CD4-positive, alpha-beta T cell (primary cell): ENCODE measurements around the gene RAB9A. TPM values are rescaled to one million over a fixed set of nuclear protein-coding genes. Genes with fewer than 3 reads are reported as not detected.

Experiments
- ATAC-seq: fragments of 200-7000 bp; cut with Tn5 transposase; one replicate; pipeline ENCODE4 v1.10.0; 2022; ENCODE audit warnings: mild to moderate bottlenecking; ENCODE audit not compliant: poor library complexity
- CTCF ChIA-PET: fragments of 350-600 bp; sonication (Branson Sonifier 250); formaldehyde crosslinking; loops from one replicate; lab custom pipeline; 2021; ENCODE audit warnings: antibody characterized with exemption, inconsistent platforms; lab: Charles Lee
- POLR2A ChIA-PET: fragments of 350-600 bp; sonication (Branson Sonifier 250); formaldehyde crosslinking; loops from one replicate; lab custom pipeline; 2021; ENCODE audit warnings: antibody characterized with exemption, inconsistent platforms; lab: Charles Lee
- DNase-seq, 14 experiments: peaks; one replicate each; pipeline ENCODE4 v3.0.0-alpha.2; 2013 to 2020; ENCODE audit warnings: mixed read lengths in 2 of 14
- H3K27ac ChIP-seq, 2 donors: one replicate each; pipeline versions ENCODE4 v1.5.1 to v1.7.0; 2013; ENCODE audit warnings: low read length in 2 of 2, low read depth in 1 of 2, mild to moderate bottlenecking in 1 of 2
- H3K27me3 ChIP-seq, 2 experiments: 1 replicate in 1 of 2; 2 replicates in 1 of 2; pipeline versions ENCODE4 v1.6.1 to v1.7.0; 2013; ENCODE audit warnings: low read length in 2 of 2, control low read depth in 1 of 2, mild to moderate bottlenecking in 1 of 2, moderate library complexity in 1 of 2; ENCODE audit not compliant: insufficient read depth in 2 of 2, control insufficient read depth in 1 of 2
- H3K36me3 ChIP-seq: one replicate; pipeline ENCODE4 v1.6.1; 2013; ENCODE audit warnings: low read length, control low read depth; ENCODE audit not compliant: insufficient read depth
- H3K4me1 ChIP-seq: one replicate; pipeline ENCODE4 v1.6.1; 2013; ENCODE audit warnings: low read length, control low read depth; ENCODE audit not compliant: insufficient read depth
- H3K4me3 ChIP-seq: one replicate; pipeline ENCODE4 v1.5.1; 2013; ENCODE audit warnings: mild to moderate bottlenecking, low read length, moderate library complexity
- H3K9me3 ChIP-seq, 2 experiments: 1 replicate in 1 of 2; 2 replicates in 1 of 2; pipeline versions ENCODE4 v1.6.1 to v1.7.0; 2013; ENCODE audit warnings: low read length in 2 of 2, mild to moderate bottlenecking in 2 of 2, control low read depth in 1 of 2, moderate library complexity in 1 of 2; ENCODE audit not compliant: control insufficient read depth in 1 of 2, insufficient read depth in 1 of 2
- H3K27ac Mint-ChIP-seq: one replicate; pipeline ENCODE4 v1.8.0; 2020; ENCODE audit warnings: mixed read lengths
- H3K27me3 Mint-ChIP-seq: one replicate; pipeline ENCODE4 v1.8.0; 2021; ENCODE audit warnings: mixed read lengths
- H3K36me3 Mint-ChIP-seq: one replicate; pipeline ENCODE4 v1.8.0; 2021; ENCODE audit warnings: low read depth, mixed read lengths
- H3K4me1 Mint-ChIP-seq: one replicate; pipeline ENCODE4 v1.8.0; 2021; ENCODE audit warnings: low read depth, mixed read lengths
- H3K4me3 Mint-ChIP-seq: one replicate; pipeline ENCODE4 v1.8.0; 2020; ENCODE audit warnings: mild to moderate bottlenecking, mixed read lengths
- H3K9me3 Mint-ChIP-seq: one replicate; pipeline ENCODE4 v1.8.0; 2020; ENCODE audit warnings: mixed read lengths
- intact Hi-C, 2 experiments: fragments of 100-400 bp; cut with DNase I in 1 of 2; cut with micrococcal nuclease in 1 of 2; formaldehyde crosslinking; loops; one replicate each; pipeline versions ENCODE4 v1.15.1 to v1.9.0; 2023 to 2025; cut with DNase I, micrococcal nuclease
- total RNA-seq, 174 experiments: library from RNA in 2 of 174; stranded (reverse) in 2 of 174; gene quantifications; one replicate each; pipeline ENCODE4 v1.2.3 and lab custom pipeline; 2021 to 2026
- TF ChIP-seq, protein P1 (sequence below): fragments of 200-600 bp; IDR thresholded peaks from one replicate; pipeline ENCODE4 v1.8.0; 2022; ENCODE audit warnings: antibody characterized with exemption, mild to moderate bottlenecking

The RAB9A gene
- total RNA-seq, 2 experiments from 2014 or later, result 21.4 to 25.2 TPM

DNA sequence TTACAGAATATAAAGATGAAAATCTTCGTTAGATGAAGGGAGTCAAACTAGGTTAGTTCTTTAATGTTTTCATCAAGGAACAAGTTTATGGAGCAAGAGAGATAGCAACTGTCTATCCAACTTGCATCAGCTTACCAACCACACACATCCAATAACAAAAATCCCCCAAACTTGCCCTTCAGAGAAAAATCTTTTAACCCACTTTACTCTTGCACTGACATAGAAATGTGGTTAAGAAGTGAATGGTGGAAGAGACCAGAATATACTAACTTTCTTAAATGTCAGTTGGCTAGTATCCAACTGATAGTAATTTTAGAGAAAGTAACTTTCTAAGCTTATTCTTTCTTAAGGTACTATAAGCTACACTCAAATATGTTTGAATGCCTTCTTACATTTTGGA, 1.7 kb upstream of the RAB9A start:
- DNase-seq (no peak), ATAC-seq (no peak)
- Histone ChIP-seq H3K4me1 (peaks cover 20% of the 10 kb centered on the region), H3K36me3 (no peaks in the 10 kb centered on the region), H3K27me3 (no peaks in the 10 kb centered on the region), H3K9me3 (no peaks in the 10 kb centered on the region), H3K27ac (no peak overlapping the region), H3K4me3 (no peak overlapping the region)
- intact Hi-C loops, result no loop called here
- POLR2A ChIA-PET, result interaction anchor here (0.9 to 4.4 kb wide), 5 partner anchors 11 to 54 kb away, joined by 3 to 64 read pairs (median 4); partner anchors contain the start of genes OFD1 and TRAPPC2
- H3K36me3 Mint-ChIP-seq, result peaks cover 5% of the 10 kb centered on the region
- H3K4me3 Mint-ChIP-seq, result peak overlapping the region; percentile 95
- H3K27me3 Mint-ChIP-seq, result no peaks in the 10 kb centered on the region
- peaks cover 38% of the 10 kb centered on the region for H3K4me1 Mint-ChIP-seq
- TF ChIP-seq, protein P1, sequence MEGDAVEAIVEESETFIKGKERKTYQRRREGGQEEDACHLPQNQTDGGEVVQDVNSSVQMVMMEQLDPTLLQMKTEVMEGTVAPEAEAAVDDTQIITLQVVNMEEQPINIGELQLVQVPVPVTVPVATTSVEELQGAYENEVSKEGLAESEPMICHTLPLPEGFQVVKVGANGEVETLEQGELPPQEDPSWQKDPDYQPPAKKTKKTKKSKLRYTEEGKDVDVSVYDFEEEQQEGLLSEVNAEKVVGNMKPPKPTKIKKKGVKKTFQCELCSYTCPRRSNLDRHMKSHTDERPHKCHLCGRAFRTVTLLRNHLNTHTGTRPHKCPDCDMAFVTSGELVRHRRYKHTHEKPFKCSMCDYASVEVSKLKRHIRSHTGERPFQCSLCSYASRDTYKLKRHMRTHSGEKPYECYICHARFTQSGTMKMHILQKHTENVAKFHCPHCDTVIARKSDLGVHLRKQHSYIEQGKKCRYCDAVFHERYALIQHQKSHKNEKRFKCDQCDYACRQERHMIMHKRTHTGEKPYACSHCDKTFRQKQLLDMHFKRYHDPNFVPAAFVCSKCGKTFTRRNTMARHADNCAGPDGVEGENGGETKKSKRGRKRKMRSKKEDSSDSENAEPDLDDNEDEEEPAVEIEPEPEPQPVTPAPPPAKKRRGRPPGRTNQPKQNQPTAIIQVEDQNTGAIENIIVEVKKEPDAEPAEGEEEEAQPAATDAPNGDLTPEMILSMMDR, result no peak
- no peaks in the 10 kb centered on the region for H3K9me3 Mint-ChIP-seq
- CTCF ChIA-PET, result interaction anchor here (1.2 to 1.7 kb wide), 5 partner anchors 10 to 38 kb away, joined by 3 to 4 read pairs (median 4); no protein-coding TSS in a partner anchor
- H3K27ac Mint-ChIP-seq, result peak overlapping the region; percentile 93

DNA sequence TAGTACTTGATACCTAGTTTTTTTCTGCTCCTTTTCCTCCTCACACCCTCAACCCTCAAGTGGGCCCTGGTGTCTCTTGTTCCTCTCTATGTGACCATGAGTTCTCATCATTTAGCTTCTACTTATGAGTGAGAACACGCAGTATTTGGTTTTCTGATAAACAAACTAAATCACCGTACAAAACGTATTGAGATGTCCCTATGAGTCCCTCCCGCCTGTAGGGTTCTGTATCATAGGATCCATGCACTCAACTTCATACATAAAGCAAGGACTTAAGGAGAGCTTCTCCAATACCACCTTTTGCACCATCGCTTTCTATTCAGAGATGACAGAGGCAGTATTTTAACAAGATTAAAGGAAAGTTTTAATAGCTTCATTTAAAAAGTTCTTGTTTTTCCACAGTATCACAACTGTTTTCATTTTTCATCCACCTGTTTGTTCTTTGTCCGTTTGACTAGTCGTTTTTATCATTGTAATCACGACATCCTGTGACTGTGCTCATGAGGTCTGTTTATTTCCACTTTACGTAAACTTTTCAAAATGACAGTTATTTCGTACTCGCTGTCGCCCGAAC, 457 bp upstream of the RAB9A start:
- peak overlapping the region; percentile 93 for H3K27ac Mint-ChIP-seq
- peak overlapping the region; percentile 64 to 86 for H3K27ac ChIP-seq
- peaks cover 26% of the 10 kb centered on the region for H3K4me1 ChIP-seq
- no peaks in the 10 kb centered on the region for H3K27me3 ChIP-seq
- CTCF ChIA-PET, result interaction anchor here (0.9 to 1.7 kb wide), 8 partner anchors 9 to 742 kb away, joined by 3 to 5 read pairs (median 4); partner anchors contain the start of genes OFD1, TCEANC and TRAPPC2
- no peaks in the 10 kb centered on the region for H3K9me3 ChIP-seq
- H3K36me3 Mint-ChIP-seq, result peaks cover 5% of the 10 kb centered on the region
- H3K9me3 Mint-ChIP-seq, result no peaks in the 10 kb centered on the region
- peak overlapping the region; percentile 95 for H3K4me3 Mint-ChIP-seq
- ATAC-seq (peak; percentile 8), DNase-seq (peak in 1 of 14 experiments; percentile 20)
- H3K4me1 Mint-ChIP-seq, result peaks cover 50% of the 10 kb centered on the region
- POLR2A ChIA-PET, result interaction anchor here (1.1 to 4.4 kb wide), 16 partner anchors 9 to 735 kb away, joined by 3 to 64 read pairs (median 6); partner anchors contain the start of genes GEMIN8, OFD1, TCEANC and TRAPPC2
- TF ChIP-seq, protein P1, result no peak
- intact Hi-C loops, result loop anchor here in 1 of 2 experiments (2.0 kb wide), 1 partner anchor 36 kb away; the partner anchor contains the start of gene TCEANC
- no peaks in the 10 kb centered on the region for H3K36me3 ChIP-seq
- H3K27me3 Mint-ChIP-seq, result no peaks in the 10 kb centered on the region
- H3K4me3 ChIP-seq, result peak overlapping the region; percentile 81

DNA sequence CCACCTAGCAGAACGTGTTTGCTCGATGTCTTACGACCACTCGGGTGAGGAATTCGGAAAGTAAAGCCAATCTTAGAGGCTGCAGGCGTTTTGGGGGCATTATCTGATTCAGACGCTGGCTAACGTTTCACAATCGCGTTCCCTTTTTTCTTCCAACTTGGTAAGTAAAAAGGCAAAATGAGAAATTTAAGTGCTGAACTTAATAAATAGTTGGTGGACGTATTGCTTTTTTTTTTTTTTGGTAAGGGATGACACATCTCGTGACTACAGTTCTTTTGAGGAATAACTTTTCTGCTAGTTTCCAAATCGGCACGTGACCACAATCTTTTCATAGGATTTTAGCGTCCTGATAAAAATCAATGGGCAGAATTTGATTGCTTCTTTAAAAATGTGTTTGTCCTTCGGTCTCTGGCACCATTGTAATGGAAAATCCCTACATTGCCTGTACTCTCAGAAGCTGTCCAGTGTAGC, 848 bp downstream of the RAB9A start:
- Mint-ChIP-seq H3K27me3 (no peaks in the 10 kb centered on the region), H3K4me3 (peak overlapping the region; percentile 95), H3K4me1 (peaks cover 63% of the 10 kb centered on the region), H3K27ac (peak overlapping the region; percentile 93), H3K9me3 (no peaks in the 10 kb centered on the region), H3K36me3 (peaks cover 5% of the 10 kb centered on the region)
- H3K4me3 ChIP-seq, result peak overlapping the region; percentile 81
- peak overlapping the region; percentile 70 to 86 for H3K27ac ChIP-seq
- peaks cover 35% of the 10 kb centered on the region for H3K4me1 ChIP-seq
- H3K36me3 ChIP-seq, result no peaks in the 10 kb centered on the region
- ATAC-seq (no peak), DNase-seq (peak in 2 of 14 experiments; percentile 22 to 23)
- H3K9me3 ChIP-seq, result no peaks in the 10 kb centered on the region
- POLR2A ChIA-PET, result interaction anchor here (0.7 to 4.4 kb wide), 15 partner anchors 26 to 743 kb away, joined by 3 to 64 read pairs (median 5); partner anchors contain the start of genes GEMIN8, OFD1, TCEANC and TMSB4X
- intact Hi-C loops, result loop anchor here (1.0 to 5.0 kb wide), 5 partner anchors 31 to 897 kb away; partner anchors contain the start of genes TCEANC (in 2 of the 2), OFD1 (in 1 of the 2), PRPS2 (in 1 of the 2) and TRAPPC2 (in 1 of the 2)
- H3K27me3 ChIP-seq, result no peaks in the 10 kb centered on the region
- CTCF ChIA-PET, result interaction anchor here (0.9 to 1.4 kb wide), 2 partner anchors 45 to 743 kb away, joined by 3 read pairs; partner anchors contain the start of genes OFD1 and TRAPPC2
- TF ChIP-seq, protein P1, result no peak
